ENCODE measurements around the gene LY6G6D.
A peak's percentile ranks its signal among the peaks of the same experiment; 100 is the strongest.
"Not testable (repeated sequence)": the region's sequence is repeated elsewhere in the genome, so short reads cannot be mapped to it uniquely, and the experiment has no call there.

The LY6G6D gene

DNA sequence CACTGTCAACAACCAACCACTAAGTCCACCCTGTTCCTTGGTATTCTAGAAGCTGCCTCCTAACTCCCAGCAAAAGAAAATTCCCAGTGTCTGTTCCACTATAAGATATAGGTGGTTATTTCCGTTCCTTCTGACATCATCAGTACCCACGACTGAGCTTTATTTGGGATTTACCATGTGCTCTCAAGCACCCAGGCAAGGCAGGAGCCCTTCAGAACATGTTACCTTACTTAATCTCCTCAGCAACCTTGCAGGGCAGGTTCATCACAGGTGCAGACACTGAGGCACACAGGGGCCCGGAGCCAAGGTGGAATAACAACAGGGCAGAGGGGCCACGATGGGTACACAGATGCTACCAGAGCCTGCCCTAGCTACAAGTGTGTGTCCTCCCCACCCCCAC lies 22.8 kb upstream of the LY6G6D start:
- no peak for DNase-seq (ENCODE audit: low read depth, low spot score)

DNA sequence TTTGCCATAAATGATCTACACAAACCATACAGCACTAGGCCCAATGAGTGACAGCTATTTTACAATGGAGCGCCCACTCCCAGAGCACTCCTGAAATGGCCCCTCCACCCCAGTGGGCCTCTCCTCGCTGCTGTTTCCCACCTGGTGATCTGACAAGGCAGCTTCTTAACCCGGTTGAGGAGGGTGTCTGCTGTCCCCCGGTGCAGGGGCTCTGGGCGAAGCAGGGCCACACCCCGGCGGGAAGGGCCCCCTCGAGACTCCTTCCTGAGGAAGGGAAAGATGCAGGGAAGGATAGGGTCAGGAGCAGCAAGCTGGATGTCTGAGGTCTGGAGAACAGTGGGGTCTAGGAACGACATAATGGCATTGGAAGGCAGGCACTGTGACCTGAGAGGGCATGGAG lies 22.3 kb upstream of the LY6G6D start:
- no peak for DNase-seq (ENCODE audit: low read depth, low spot score)

DNA sequence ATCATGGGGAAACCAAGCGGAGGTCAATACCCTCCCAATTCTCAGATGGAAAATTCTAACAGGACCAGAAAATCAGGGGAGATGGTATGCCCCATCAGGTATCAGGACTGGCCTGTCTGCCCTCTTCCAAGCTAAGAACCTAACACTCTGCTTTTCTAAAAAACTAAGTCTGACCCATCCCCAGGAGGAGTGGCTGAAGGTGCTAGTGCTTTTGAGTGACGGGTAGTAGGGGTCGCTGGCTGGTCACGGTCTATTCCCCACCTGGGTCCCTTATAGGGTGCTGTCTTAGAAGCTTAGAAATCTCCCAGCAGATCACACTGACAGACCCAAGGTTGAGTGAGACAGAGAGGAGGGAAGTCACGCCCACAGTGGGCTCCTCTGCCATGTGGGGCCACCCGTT lies 21.6 kb upstream of the LY6G6D start:
- no peak for DNase-seq (ENCODE audit: low read depth, low spot score)

DNA sequence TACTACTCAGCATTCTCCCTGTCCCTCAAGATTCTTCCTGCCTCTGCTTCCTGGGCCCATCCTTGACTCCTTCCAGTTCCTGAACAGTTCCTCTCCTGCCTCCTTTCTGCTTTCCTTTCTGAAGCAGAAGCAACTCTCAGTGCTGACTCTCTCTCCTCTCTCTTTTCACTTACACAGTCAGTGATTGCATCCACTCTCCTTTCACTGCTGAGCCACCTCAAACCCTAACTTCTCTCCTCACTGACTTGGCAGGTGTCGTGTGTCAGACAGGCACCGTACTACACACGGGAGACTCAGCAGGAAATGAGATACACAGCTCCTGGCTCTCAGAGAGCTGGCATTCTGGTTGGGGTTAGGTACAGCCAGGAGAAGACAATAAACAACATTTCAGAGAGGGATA lies 17.6 kb upstream of the LY6G6D start:
- DNase-seq (ENCODE audit: low read depth, low spot score): no peak

DNA sequence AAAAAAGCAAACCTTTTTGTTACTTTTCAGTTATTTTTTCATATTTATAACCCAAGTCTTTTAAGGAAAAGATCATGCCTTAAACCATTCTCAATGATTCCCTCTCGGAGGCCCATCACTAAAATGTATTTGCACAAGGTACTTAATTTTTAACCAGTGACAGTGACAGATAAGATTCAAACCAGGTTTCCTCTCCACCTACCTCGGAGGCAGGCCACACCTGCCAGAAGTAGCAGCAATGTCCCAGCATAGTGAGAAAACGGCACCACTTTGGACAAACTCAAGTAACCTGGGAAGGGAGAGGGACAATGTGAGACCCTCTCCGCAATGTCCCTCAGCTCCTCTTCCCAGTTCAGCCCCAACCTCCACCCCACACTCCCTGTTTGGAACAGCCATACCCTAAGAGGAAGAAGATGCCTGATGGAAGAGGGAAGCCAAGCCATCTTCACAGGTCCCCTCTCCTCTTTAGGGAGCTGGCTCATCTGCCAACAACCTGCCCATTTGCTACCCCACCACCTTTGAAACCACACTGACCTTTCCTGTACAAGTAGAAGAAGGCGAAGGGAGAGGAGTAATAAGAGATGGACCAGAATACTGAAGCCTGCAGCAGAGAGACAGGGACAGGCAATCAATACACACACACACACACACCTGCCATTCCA lies 14.3 kb upstream of the LY6G6D start:
- DNase-seq (ENCODE audit: low read depth, low spot score): no peak

DNA sequence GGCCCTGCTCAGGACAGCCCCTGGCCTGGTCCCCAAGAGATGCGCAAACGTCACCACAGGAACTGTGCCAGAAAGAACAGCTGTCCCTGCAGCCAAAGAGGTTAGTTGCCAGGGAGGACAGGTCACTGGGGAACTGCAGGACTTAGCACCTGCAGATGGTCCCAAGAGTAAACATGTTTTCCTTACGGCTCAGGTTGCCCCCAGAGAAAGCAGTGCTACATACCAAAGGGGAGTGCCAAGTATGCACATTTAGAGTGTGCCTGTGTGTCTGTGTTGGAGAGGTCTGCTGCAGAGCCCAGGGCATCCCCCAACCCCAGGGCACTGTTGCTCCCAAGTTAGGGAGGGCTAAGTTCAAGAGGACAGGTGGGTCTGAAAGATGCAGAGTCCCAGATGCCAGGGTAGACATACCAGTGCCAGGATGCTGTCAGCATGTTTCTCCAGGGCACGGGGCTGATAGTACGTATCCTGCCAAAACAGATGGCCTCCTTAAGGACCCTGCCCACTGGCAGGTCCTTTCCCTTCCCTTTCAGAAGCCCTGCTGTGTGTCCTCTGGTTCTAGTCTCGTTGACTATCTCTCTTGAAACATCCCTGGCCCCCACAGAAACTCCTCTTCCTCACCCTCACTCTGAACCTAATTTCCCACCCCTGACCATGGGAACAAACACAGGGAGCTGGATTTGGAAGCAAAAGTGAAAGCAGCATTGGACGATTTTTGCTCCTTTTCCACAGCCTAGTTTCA lies 13.3 kb upstream of the LY6G6D start:
- DNase-seq (ENCODE audit: low read depth, low spot score): no peak

DNA sequence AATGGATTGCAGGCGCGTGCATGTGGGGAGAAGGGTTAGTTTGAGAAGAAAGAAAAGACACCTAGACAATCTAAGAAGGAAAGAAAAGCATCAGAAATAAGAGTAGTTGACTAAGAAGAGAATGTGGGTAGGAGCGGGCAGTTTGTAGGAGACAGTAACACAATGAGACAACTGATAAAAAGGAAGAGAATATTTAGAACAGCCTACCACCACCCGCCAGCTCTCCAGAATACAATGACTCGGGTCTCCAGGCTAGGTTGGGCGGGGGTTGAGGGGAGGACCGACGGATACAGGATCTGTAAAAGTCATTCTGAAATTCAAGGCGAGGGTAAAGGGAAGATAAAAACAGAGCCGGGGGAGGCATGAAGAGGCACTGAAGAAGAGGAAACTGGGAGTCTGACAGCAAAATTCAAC lies 12.7 kb upstream of the LY6G6D start:
- DNase-seq (ENCODE audit: low read depth, low spot score): no peak

DNA sequence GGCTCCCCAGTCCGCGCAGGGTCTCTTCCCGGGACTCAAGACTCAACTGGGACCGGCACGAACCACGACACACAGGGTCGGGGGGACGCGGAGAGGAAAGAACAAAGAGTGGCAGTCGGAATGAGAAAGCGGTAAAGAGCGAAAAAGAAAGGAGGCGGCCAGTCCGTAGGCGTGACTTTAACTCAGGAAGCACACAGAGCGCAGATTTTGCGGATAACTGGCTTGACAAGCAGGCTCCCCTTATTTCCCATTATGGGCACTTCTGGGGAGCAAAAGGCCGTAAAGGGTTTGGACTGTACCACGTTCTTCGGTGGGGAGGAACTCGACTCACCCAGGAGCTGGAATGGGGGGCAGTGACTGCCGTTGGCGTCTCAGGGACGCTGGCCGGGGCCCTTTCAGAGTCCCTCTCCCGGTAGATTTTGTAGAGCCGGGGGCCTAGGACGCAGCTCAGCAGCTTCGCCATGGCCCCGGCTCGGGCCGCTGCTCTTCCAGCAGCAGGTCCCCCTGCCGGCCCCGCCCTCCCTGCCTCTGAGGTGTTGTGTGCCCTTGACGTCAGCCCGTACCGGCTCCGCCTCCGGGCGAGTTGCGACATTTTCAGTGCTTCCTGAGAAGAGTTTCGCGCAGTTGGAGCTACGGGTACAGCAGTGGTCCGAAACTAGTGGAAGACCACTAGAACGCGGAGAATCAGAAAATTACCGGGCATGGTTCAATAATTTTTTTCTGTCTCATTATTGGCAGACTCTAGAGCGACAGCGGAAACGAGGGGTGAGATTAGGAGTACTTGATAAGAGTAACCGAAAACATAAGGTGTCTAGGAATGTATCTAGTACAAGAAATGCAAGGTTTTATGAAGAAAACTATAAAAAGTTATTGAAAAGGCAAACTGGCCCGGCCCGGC lies 12.1 kb upstream of the LY6G6D start, which contains the start of gene ABHD16A:
TSS of gene ABHD16A (minus strand) at position 506 of the 898 bp plus-strand sequence. CDS start at position 463, 43 bp downstream.
- peak; percentile 95 for DNase-seq (ENCODE audit: low read depth, low spot score)

DNA sequence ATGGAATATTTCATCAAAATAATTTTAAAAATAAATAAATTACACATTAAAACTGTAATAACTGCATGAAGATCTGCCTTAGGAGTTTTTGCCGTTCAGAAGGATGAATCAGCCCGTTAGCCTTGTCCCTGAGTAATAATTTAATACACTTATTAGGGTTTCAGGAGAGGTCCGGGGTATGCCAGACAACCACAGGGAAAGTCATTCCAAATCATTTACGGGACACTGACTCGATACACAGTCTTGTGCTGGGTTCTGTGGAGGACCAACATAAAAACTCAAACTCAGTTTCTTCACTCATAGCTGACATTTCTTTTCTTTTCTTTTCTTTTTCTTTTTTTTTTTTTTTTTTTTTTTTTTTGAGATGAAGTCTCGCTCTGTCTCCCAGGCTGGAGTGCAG lies 9.2 kb upstream of the LY6G6D start:
- DNase-seq (ENCODE audit: low read depth, low spot score): no peak

DNA sequence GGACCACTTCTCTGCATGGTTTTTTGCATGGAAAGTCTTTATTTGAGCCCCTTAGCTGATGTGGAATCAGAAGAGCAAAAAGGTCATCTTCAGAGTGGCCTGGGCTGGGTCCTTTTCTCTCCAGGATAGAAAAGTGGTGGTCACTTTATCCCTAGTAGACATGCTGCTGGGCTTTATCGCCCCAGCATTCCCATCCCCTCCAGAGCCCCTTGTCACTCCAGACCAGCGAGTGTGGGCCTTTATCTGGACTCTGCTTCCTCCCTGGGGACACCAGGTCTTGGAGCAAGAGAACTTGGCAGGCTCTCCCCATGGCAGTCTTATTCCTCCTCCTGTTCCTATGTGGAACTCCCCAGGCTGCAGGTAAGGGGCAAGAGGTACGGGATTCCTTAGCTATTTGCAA lies 8.5 kb upstream of the LY6G6D start, which contains the start of gene LY6G6F:
TSS of gene LY6G6F (plus strand) at position 268 of the 400 bp plus-strand sequence. CDS start at position 309, 41 bp downstream.
- no peak for DNase-seq (ENCODE audit: low read depth, low spot score)

DNA sequence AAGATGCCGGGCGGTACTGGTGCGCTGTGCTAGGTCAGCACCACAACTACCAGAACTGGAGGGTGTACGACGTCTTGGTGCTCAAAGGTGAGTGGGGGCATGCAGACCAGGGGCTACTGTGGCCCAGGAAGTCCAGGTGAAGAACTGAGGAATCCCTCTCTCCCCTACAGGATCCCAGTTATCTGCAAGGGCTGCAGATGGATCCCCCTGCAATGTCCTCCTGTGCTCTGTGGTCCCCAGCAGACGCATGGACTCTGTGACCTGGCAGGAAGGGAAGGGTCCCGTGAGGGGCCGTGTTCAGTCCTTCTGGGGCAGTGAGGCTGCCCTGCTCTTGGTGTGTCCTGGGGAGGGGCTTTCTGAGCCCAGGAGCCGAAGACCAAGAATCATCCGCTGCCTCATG lies 7.4 kb upstream of the LY6G6D start:
- no peak for DNase-seq (ENCODE audit: low read depth, low spot score)

DNA sequence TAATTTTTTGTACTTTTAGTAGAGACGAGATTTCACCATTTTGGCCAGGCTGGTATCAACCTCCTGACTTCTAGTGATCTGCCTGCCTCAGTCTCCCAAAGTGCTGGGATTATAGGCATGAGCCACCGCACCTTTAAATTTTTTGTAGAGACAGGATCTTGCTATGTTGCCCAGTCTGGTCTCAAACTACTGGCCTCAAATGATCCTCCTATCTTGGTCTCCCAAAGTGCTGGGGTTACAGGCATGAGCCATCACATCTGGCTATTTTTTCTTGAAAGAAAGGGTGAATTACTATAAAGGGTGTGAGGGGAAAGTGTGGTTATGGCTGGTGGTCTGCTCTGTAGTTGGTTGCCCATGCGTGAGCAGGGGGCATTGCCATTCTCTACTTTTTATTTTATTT lies 6.9 kb upstream of the LY6G6D start:
- DNase-seq (ENCODE audit: low read depth, low spot score): no peak

DNA sequence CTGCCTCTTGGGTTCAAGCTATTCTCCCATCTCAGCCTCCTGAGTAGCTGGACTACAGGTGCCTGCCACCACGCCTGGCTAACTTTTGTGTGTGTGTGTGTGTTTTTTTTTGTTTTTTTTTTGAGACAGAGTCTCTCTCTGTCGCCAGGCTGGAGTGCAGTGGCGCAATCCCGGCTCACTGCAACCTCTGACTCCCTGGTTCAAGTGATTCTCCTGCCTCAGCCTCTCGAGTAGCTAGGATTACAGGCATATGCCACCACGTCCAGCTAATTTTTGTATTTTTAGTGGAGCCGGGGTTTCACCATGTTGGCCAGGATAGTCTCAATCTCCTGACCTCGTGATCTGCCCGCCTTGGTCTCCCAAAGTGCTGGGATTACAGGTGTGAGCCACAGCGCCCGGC lies 6.0 kb upstream of the LY6G6D start:
- not testable (repeated sequence) for DNase-seq (ENCODE audit: low read depth, low spot score)

DNA sequence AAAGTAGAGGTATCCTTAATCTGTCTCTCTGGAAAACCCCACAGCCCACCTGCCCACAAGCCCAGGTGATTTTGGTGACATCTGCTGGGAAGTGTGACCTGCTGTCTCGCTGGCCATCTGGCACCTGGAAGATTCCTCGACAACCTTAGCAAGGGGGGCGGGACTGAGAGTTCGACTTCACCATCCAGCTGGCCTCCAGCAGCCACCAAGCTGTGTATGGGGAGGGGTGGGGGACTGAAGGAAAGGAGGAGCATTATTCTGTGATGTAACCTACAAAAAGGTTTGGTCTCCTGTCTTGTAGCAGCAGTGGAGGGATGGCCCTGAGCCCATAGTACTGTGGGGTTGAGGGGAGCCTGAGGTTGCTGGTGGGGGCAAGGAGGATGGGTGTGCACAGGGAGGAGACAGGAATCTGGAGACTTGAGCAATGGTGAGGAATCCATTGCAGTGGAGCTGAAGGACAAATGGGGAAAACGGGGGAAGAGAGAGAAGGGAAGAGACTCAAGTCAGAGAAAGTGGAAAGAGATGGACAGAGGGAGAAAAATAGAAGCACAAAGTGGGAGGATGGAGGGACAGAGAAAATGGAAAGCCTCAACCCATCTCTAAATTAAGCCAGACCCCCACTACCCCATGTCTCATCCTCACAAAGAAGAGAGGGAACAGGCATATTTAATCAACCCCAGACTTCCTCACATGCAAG lies 4.5 kb upstream of the LY6G6D start:
- no peak for DNase-seq (ENCODE audit: low read depth, low spot score)

DNA sequence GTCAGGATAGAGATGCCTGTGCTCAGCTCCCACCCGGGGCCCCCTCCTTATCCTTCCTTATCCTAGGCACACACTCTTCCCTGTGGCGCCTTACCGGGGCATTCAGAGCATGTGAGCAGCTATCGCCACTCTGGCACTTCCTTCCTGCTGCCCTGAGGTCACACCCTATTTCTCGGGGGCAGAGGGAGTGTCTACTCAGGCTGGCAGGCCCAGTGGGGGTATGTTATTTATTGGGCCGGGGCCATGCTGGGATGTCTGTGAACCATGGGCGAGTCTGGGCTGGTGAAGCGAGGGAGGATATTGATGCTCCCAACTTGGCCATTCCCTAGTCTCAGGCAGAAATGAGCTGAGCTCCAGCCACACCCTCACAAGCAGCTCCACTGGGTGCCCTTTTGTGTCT lies 3.9 kb upstream of the LY6G6D start:
- DNase-seq (ENCODE audit: low read depth, low spot score): no peak

DNA sequence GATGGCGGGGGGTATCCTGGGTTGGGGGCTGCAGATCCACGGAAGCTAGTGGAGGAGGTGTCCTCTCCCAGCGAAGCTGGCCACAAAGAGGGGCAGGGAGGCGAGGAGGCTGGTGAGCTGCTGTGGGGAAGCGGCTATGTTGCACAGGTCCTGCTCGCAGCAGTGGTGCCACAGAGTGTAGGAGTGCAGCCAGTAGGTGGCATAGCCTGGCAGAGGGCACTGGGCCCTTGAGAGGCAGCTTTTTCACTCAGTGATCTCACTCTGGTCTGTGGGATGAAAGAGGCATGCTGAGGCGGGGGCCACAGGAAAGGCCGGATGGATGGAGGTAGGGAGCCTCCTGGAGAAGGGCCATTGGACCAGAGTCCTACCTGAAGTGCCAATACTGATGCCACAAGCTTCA lies 2.9 kb upstream of the LY6G6D start:
- no peak for DNase-seq (ENCODE audit: low read depth, low spot score)

DNA sequence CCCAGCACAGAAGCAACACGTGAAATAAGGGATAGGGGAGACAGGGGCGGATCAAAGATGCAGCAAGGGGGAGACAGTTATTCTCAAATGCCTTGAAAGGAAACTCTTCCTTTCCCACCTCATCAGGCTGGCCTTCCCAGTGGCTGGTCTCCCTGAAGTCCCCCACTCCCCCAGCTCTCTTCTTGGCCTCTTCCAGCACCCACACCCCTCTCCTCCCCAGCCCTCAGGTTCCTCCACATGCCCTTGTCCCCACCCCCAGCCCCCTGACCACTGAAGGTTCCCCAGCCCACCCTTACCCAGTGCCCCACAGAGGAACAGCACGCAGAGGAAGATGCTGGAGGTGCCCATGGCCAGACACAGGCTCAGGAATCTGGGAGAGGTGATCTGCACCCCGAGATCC lies 1.7 kb upstream of the LY6G6D start:
- no peak for DNase-seq (ENCODE audit: low read depth, low spot score)

DNA sequence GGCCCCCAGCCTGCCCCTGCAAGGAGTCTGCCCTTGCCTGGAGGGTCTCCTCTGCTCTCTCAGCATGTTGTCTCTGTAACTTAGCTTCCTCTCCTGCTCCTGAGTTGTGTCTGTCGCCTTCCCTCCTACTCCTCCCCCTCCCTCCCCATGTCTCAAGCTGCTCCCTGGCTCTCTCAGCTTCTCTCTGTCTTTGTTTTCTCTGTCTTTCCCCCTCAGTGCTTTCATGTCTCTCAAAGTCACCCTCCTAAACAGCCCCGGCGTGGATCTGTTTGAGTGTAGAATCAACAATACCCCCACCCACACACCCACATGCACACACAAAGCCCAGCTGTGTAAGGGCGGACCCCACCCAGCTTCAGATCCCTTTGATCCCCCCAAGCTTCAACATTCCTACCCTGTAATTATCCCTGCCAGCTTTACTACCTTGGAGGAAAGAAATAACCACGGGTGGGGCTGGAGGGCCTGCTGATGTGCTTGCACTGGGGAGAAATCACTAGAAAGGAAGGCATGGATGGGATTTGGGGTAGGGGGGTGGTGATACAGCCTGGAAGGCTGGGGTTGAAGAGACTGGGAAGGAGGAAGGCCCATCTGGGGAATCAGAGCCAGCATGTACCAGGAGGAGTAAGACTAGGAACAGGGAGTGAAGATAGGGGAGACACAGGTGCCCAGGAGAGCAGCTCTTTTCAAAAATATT lies 1.0 kb upstream of the LY6G6D start:
- no peak for DNase-seq (ENCODE audit: low read depth, low spot score)

DNA sequence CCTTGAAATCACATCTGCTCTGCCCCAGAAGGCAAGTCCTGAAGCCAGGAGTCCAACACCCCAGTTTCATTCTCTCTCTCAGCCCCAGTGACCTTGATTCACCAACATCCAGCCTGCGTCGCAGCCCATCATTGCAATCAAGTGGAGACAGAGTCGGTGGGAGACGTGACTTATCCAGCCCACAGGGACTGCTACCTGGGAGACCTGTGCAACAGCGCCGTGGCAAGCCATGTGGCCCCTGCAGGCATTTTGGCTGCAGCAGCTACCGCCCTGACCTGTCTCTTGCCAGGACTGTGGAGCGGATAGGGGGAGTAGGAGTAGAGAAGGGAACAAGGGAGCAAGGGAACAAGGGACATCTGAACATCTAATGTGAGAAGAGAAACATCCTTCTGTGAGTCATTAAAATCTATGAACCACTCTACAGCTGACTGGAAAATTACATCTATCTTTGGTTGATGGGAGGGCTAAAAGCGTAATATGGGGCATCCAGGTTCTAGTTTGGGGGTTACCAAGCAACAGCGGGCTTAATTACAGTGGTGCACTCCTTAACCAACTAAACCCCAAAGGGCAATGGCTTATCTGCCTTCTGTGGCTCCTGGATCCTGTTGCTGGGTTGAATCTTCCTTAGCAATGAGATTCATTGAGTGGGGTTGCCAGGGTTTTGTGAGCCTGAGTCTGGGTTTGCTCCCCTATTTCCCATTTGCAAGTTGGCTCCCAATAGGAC lies 2.5 kb downstream of the LY6G6D start:
- DNase-seq (ENCODE audit: low read depth, low spot score): no peak

DNA sequence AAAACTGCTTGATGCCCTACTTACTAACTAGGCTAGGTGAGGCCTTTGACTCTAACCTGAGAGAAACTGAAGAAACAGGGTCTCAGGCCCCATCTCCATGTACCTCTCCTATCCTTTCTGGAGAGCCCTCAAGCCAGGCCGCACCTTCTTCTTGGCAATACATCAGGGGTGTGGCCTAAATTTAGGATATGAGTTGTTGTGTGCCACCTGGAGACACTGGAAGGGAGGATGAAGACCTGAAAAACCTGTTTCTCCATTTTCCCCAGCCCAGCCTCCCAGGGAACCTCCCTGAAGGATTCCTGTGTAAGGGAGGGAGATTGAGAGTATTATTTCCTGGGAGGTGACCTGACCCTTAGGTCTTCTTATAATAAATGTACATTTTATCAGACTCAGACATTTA lies 3.1 kb downstream of the LY6G6D start:
- DNase-seq (ENCODE audit: low read depth, low spot score): no peak

All from iPS DF 19.7 (cell line).